ENCODE data around the gene ADGRV1. TPM values are rescaled to one million over a fixed set of nuclear protein-coding genes. Genes with fewer than 3 reads are reported as not detected.

The ADGRV1 gene
- total RNA-seq, 1 donor from 2014 or later: 10.0 TPM

DNA sequence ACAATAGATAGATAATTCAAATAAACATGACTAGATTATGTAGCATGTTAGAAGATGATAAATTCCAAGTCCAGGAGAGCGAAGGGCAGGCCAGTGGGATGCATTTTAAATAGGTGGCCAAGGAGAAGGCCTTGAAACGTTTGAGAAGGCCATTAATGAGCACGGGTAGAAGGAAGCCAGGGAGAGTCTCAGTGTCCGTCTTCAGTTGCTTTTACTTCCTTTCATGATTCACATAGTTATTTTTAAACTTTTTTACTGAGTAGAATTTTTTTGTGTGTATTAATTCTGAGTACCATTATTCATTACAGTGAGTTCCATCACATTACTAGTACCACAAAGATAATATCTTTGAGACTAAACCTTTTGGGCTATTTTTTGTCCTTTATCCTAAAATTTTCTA lies 565.3 kb downstream of the ADGRV1 start:
- Histone ChIP-seq H3K9ac (ENCODE audit: low read length) (no peak overlapping the region), H2AFZ (ENCODE audit: low read depth, low read length) (no peak overlapping the region), H3K36me3 (ENCODE audit: insufficient read depth, low read length) (no peaks in the 10 kb centered on the region), H4K20me1 (ENCODE audit: insufficient read depth, low read length) (no peaks in the 10 kb centered on the region), H3K4me3 (ENCODE audit: insufficient read depth, low read depth, low read length) (no peak overlapping the region), H3K27me3 (ENCODE audit: insufficient read depth, low read length) (no peaks in the 10 kb centered on the region), H3K9me3 (ENCODE audit: insufficient read depth, low read depth, low read length) (no peaks in the 10 kb centered on the region), H3K27ac (ENCODE audit: low read depth, low read length) (no peak overlapping the region), H3K79me2 (ENCODE audit: insufficient read depth, low read length) (no peaks in the 10 kb centered on the region), H3K4me1 (ENCODE audit: insufficient read depth, low read length) (peaks cover 21% of the 10 kb centered on the region), H3K4me2 (ENCODE audit: low read length) (peak overlapping the region; percentile 33)
- Mint-ChIP-seq H3K9me3 (ENCODE audit: unreplicated experiment) (no peaks in the 10 kb centered on the region), H3K36me3 (ENCODE audit: low read depth, unreplicated experiment) (no peaks in the 10 kb centered on the region), H3K4me1 (ENCODE audit: low read depth, unreplicated experiment) (peaks cover 19% of the 10 kb centered on the region), H3K4me3 (ENCODE audit: unreplicated experiment) (no peak overlapping the region), H3K27me3 (ENCODE audit: low read depth, unreplicated experiment) (no peaks in the 10 kb centered on the region), H3K27ac (ENCODE audit: unreplicated experiment) (peak overlapping the region; percentile 55)
- TF ChIP-seq, protein P1, sequence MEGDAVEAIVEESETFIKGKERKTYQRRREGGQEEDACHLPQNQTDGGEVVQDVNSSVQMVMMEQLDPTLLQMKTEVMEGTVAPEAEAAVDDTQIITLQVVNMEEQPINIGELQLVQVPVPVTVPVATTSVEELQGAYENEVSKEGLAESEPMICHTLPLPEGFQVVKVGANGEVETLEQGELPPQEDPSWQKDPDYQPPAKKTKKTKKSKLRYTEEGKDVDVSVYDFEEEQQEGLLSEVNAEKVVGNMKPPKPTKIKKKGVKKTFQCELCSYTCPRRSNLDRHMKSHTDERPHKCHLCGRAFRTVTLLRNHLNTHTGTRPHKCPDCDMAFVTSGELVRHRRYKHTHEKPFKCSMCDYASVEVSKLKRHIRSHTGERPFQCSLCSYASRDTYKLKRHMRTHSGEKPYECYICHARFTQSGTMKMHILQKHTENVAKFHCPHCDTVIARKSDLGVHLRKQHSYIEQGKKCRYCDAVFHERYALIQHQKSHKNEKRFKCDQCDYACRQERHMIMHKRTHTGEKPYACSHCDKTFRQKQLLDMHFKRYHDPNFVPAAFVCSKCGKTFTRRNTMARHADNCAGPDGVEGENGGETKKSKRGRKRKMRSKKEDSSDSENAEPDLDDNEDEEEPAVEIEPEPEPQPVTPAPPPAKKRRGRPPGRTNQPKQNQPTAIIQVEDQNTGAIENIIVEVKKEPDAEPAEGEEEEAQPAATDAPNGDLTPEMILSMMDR (IDR thresholded peaks at IDR 0.05; ENCODE audit: insufficient read depth, low read depth, low read length): no peak
- TF ChIP-seq EZH2 (IDR thresholded peaks at IDR 0.05; ENCODE audit: insufficient read depth, low read length): no peak
- DNase-seq (ENCODE audit: low read depth): no peak
- no peak for FAIRE-seq

GRCh38 chr5:91125916-91126315 lies 567.3 kb downstream of the ADGRV1 start:
- no peak for TF ChIP-seq EZH2 (IDR thresholded peaks at IDR 0.05; ENCODE audit: insufficient read depth, low read length)
- TF ChIP-seq, protein P1 (IDR thresholded peaks at IDR 0.05; ENCODE audit: insufficient read depth, low read depth, low read length): no peak

DNA sequence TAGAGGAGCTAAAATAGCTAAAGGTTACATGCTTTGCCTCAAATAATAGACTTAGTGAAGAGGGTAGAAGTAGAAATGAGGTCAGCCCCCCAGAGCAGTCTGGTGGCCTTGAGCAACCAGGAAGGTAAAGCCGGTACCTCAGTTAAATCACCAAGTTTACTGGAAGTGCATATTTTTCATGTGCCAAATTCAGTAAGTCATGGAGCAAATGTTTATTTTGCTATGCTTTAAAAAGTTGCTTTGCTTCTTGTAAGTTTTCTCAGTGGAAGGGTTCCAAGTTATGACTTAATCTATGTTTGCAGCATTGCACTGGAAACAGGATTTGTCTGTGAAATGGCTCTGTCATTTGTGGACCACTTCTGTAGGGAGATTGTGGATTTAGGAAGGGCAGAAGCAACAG lies 567.9 kb downstream of the ADGRV1 start:
- Histone ChIP-seq H4K20me1 (ENCODE audit: insufficient read depth, low read length) (no peaks in the 10 kb centered on the region), H3K4me2 (ENCODE audit: low read length) (peak overlapping the region; percentile 19), H3K27me3 (ENCODE audit: insufficient read depth, low read length) (no peaks in the 10 kb centered on the region), H3K36me3 (ENCODE audit: insufficient read depth, low read length) (no peaks in the 10 kb centered on the region), H3K4me3 (ENCODE audit: insufficient read depth, low read depth, low read length) (no peak overlapping the region), H3K9me3 (ENCODE audit: insufficient read depth, low read depth, low read length) (no peaks in the 10 kb centered on the region), H3K79me2 (ENCODE audit: insufficient read depth, low read length) (no peaks in the 10 kb centered on the region), H3K9ac (ENCODE audit: low read length) (no peak overlapping the region), H3K27ac (ENCODE audit: low read depth, low read length) (peak overlapping the region; percentile 10), H3K4me1 (ENCODE audit: insufficient read depth, low read length) (peaks cover 21% of the 10 kb centered on the region), H2AFZ (ENCODE audit: low read depth, low read length) (no peak overlapping the region)
- peak; percentile 64 for FAIRE-seq
- Mint-ChIP-seq H3K4me1 (ENCODE audit: low read depth, unreplicated experiment) (peaks cover 21% of the 10 kb centered on the region), H3K9me3 (ENCODE audit: unreplicated experiment) (no peaks in the 10 kb centered on the region), H3K36me3 (ENCODE audit: low read depth, unreplicated experiment) (no peaks in the 10 kb centered on the region), H3K4me3 (ENCODE audit: unreplicated experiment) (no peak overlapping the region), H3K27ac (ENCODE audit: unreplicated experiment) (no peak overlapping the region), H3K27me3 (ENCODE audit: low read depth, unreplicated experiment) (no peaks in the 10 kb centered on the region)
- TF ChIP-seq, protein P1 (IDR thresholded peaks at IDR 0.05; ENCODE audit: insufficient read depth, low read depth, low read length): no peak
- TF ChIP-seq EZH2 (IDR thresholded peaks at IDR 0.05; ENCODE audit: insufficient read depth, low read length): no peak
- DNase-seq (ENCODE audit: low read depth): peak; percentile 93

More at GRCh38 chr5:91125916-91126315, 567.3 kb downstream of the ADGRV1 start:
- no peaks in the 10 kb centered on the region for H3K36me3 ChIP-seq (ENCODE audit: insufficient read depth, low read length)
- H3K9ac ChIP-seq (ENCODE audit: low read length): no peak overlapping the region
- H3K27me3 Mint-ChIP-seq (ENCODE audit: low read depth, unreplicated experiment): no peaks in the 10 kb centered on the region
- H3K4me2 ChIP-seq (ENCODE audit: low read length): peak overlapping the region; percentile 19
- no peaks in the 10 kb centered on the region for H4K20me1 ChIP-seq (ENCODE audit: insufficient read depth, low read length)
- no peaks in the 10 kb centered on the region for H3K36me3 Mint-ChIP-seq (ENCODE audit: low read depth, unreplicated experiment)
- no peaks in the 10 kb centered on the region for H3K9me3 Mint-ChIP-seq (ENCODE audit: unreplicated experiment)
- no peak overlapping the region for H3K4me3 Mint-ChIP-seq (ENCODE audit: unreplicated experiment)
- peaks cover 21% of the 10 kb centered on the region for H3K4me1 ChIP-seq (ENCODE audit: insufficient read depth, low read length)
- DNase-seq (ENCODE audit: low read depth) (no peak), FAIRE-seq (no peak)
- no peak overlapping the region for H3K27ac Mint-ChIP-seq (ENCODE audit: unreplicated experiment)
- no peaks in the 10 kb centered on the region for H3K79me2 ChIP-seq (ENCODE audit: insufficient read depth, low read length)
- H3K4me1 Mint-ChIP-seq (ENCODE audit: low read depth, unreplicated experiment): peaks cover 21% of the 10 kb centered on the region
- H3K9me3 ChIP-seq (ENCODE audit: insufficient read depth, low read depth, low read length): no peaks in the 10 kb centered on the region
- H3K27ac ChIP-seq (ENCODE audit: low read depth, low read length): peak overlapping the region; percentile 10
- no peak overlapping the region for H3K4me3 ChIP-seq (ENCODE audit: insufficient read depth, low read depth, low read length)
- H3K27me3 ChIP-seq (ENCODE audit: insufficient read depth, low read length): no peaks in the 10 kb centered on the region
- H2AFZ ChIP-seq (ENCODE audit: low read depth, low read length): no peak overlapping the region
